Endothelial cell of umbilical vein (primary cell): ENCODE data around the gene SLC7A10. TPM values are rescaled to one million over a fixed set of nuclear protein-coding genes. Genes with fewer than 3 reads are reported as not detected.

ENCODE experiments used
- BruUV-seq: library from RNA; stranded (reverse); fragments of 400-500 nt; replicated peaks from 2 replicates; lab custom pipeline; 2021; lab: Mats Ljungman, UMichigan
- CTCF ChIA-PET: fragments of 300-600, 350-600 bp; sonication (Branson Sonifier 250); formaldehyde crosslinking; loops from one replicate; lab custom pipeline; 2021; ENCODE audit warnings: antibody characterized with exemption, inconsistent platforms; lab: Charles Lee
- POLR2A ChIA-PET: fragments of 300-600, 350-600 bp; sonication (Branson Sonifier 250); formaldehyde crosslinking; loops from one replicate; lab custom pipeline; 2021; ENCODE audit warnings: antibody characterized with exemption, inconsistent platforms; lab: Charles Lee
- DNase-seq: peaks from one replicate; pipeline ENCODE4 v3.0.0-alpha.2; 2011; ENCODE audit warnings: low read depth, low spot score
- FAIRE-seq: peaks from 2 replicates; lab custom pipeline; 2011; peaks lifted over from hg19 to GRCh38; lab: Jason Lieb, UNC
- H2AFZ ChIP-seq: 2 replicates; pipeline ENCODE4 v1.6.0; 2012; ENCODE audit warnings: low read depth, low read length, control low read depth, inconsistent platforms
- H3K27ac ChIP-seq: 2 replicates; pipeline ENCODE4 v1.5.1; 2011; ENCODE audit warnings: low read depth, mild to moderate bottlenecking, control low read depth, low read length, moderate library complexity; ENCODE audit not compliant: insufficient read depth
- H3K27me3 ChIP-seq, 2 experiments: 2 replicates each; pipeline versions ENCODE4 v1.6.0 to v1.6.1; 2011; ENCODE audit warnings: low read length in 2 of 2, mixed read lengths in 1 of 2; ENCODE audit not compliant: control insufficient read depth in 2 of 2, insufficient read depth in 2 of 2
- H3K36me3 ChIP-seq, 2 experiments: 2 replicates in 1 of 2; 3 replicates in 1 of 2; pipeline ENCODE4 v1.5.1; 2011; ENCODE audit warnings: low read length in 2 of 2, mild to moderate bottlenecking in 1 of 2, moderate library complexity in 1 of 2; ENCODE audit not compliant: control insufficient read depth in 2 of 2, insufficient read depth in 2 of 2; ENCODE audit errors: extremely low read depth in 1 of 2
- H3K4me1 ChIP-seq: 3 replicates; pipeline ENCODE4 v1.5.1; 2011; ENCODE audit warnings: mild to moderate bottlenecking, low read length; ENCODE audit not compliant: control insufficient read depth, insufficient read depth; ENCODE audit errors: extremely low read depth
- H3K4me2 ChIP-seq: 2 replicates; pipeline ENCODE4 v1.6.1; 2011; ENCODE audit warnings: low read length, control low read depth, mixed read lengths; ENCODE audit not compliant: insufficient read depth
- H3K4me3 ChIP-seq, 3 experiments: fragments of 200-600 bp in 1 of 3; sonication (generic), shearing (Covaris generic) in 1 of 3; replicated peaks in 1 of 3; 2 replicates each; pipeline ENCODE4 v1.5.1; 2011 to 2016; ENCODE audit warnings: control low read depth in 3 of 3, low read length in 3 of 3, mild to moderate bottlenecking in 2 of 3, inconsistent platforms in 1 of 3, low read depth in 1 of 3, moderate library complexity in 1 of 3; ENCODE audit not compliant: insufficient read depth in 1 of 3
- H3K79me2 ChIP-seq: 2 replicates; pipeline ENCODE4 v1.6.0; 2012; ENCODE audit warnings: low read length, inconsistent platforms; ENCODE audit not compliant: control insufficient read depth, insufficient read depth
- H3K9ac ChIP-seq: replicated peaks from 2 replicates; pipeline ENCODE3; 2011; ENCODE audit warnings: low read length, control low read depth; ENCODE audit not compliant: insufficient read depth; ENCODE audit errors: extremely low read depth
- H3K9me1 ChIP-seq: replicated peaks from 3 replicates; pipeline ENCODE4 v1.6.0; 2011; ENCODE audit warnings: mild to moderate bottlenecking, low read length; ENCODE audit not compliant: control insufficient read depth, insufficient read depth; ENCODE audit errors: extremely low read depth
- H3K9me3 ChIP-seq: replicated peaks from 2 replicates; pipeline ENCODE4 v1.5.1; 2012; ENCODE audit warnings: low read length, inconsistent platforms; ENCODE audit not compliant: control insufficient read depth, insufficient read depth
- H4K20me1 ChIP-seq: replicated peaks from 2 replicates; pipeline ENCODE3; 2011; ENCODE audit warnings: mild to moderate bottlenecking, low read length; ENCODE audit not compliant: control insufficient read depth, insufficient read depth; ENCODE audit errors: extremely low read depth
- CTCF ChIP-seq, 2 donors: IDR thresholded peaks; 1 replicate in 1 of 2; 2 replicates in 1 of 2; pipeline ENCODE4 v1.5.1; 2011; ENCODE audit warnings: low read length in 2 of 2, mild to moderate bottlenecking in 2 of 2, moderate library complexity in 2 of 2, control low read depth in 1 of 2, inconsistent platforms in 1 of 2, low read depth in 1 of 2; ENCODE audit not compliant: insufficient read depth in 1 of 2; ENCODE audit errors: extremely low read depth in 1 of 2
- EZH2 ChIP-seq: IDR thresholded peaks from 2 replicates; pipeline ENCODE4 v1.6.1; 2012; ENCODE audit warnings: borderline replicate concordance, low read depth, mild to moderate bottlenecking, moderate library complexity, low read length, inconsistent platforms; ENCODE audit not compliant: severe bottlenecking
- FOS ChIP-seq: IDR thresholded peaks from 2 replicates; pipeline ENCODE4 v1.6.1; 2011; ENCODE audit warnings: mild to moderate bottlenecking, low read length, moderate library complexity, borderline replicate concordance; ENCODE audit not compliant: insufficient read depth
- GATA2 ChIP-seq: IDR thresholded peaks from 2 replicates; pipeline ENCODE4 v1.7.0; 2011; ENCODE audit warnings: low read depth, mild to moderate bottlenecking, moderate library complexity, mixed read lengths, low read length; ENCODE audit not compliant: insufficient read length, insufficient read depth
- JUN ChIP-seq: IDR thresholded peaks from 2 replicates; pipeline ENCODE4 v1.6.1; 2011; ENCODE audit warnings: borderline replicate concordance, low read depth; ENCODE audit not compliant: insufficient read length, insufficient read depth
- MYC ChIP-seq: IDR thresholded peaks from one replicate; pipeline ENCODE4 v1.6.1; 2011; ENCODE audit warnings: mild to moderate bottlenecking, low read depth, low read length
- POLR2A ChIP-seq: IDR thresholded peaks from 2 replicates; pipeline ENCODE4 v1.6.1; 2012; ENCODE audit warnings: low read depth, mild to moderate bottlenecking, control low read depth, low read length
- POLR2AphosphoS5 ChIP-seq: IDR thresholded peaks from 2 replicates; pipeline ENCODE4 v1.6.1; 2012; ENCODE audit warnings: low read depth, mild to moderate bottlenecking, control low read depth, low read length, moderate library complexity; ENCODE audit not compliant: insufficient read depth
- dilution Hi-C: fragments of 300-500 bp; cut with MboI; formaldehyde crosslinking; loops from one replicate; pipeline ENCODE4 v1.15.0; 2019; ENCODE audit warnings: low sequenced_read_pairs; ENCODE audit not compliant: extremely low pct_ligation_motif_present
- intact Hi-C: fragments of 100-400 bp; cut with micrococcal nuclease; formaldehyde crosslinking; loops from one replicate; pipeline ENCODE4 v1.10.0; 2022
- polyA plus RNA-seq, 4 experiments: library from polyadenylated mRNA; depleted of rRNA in 3 of 4; stranded (reverse) in 3 of 4; unstranded in 1 of 4; fragments of >200 nt; gene quantifications; 2 replicates each; pipeline versions ENCODE4 v1.2.1 to v1.2.3, GENCODE V29; 2011 to 2012; ENCODE audit warnings: missing spikeins in 1 of 4
- total RNA-seq: library from RNA; stranded (reverse); gene quantifications from 2 replicates; pipeline ENCODE4 v1.2.3, GENCODE V29; 2021
- TF ChIP-seq, protein P1 (sequence below): IDR thresholded peaks from 2 replicates; pipeline ENCODE4 v1.6.1; 2011; ENCODE audit not compliant: insufficient read depth, insufficient read length

The SLC7A10 gene
- total and polyA plus RNA-seq, 2 donors (not counting 3 experiments of a cell fraction or from before 2014, with no cell fraction given) = not detected

DNA sequence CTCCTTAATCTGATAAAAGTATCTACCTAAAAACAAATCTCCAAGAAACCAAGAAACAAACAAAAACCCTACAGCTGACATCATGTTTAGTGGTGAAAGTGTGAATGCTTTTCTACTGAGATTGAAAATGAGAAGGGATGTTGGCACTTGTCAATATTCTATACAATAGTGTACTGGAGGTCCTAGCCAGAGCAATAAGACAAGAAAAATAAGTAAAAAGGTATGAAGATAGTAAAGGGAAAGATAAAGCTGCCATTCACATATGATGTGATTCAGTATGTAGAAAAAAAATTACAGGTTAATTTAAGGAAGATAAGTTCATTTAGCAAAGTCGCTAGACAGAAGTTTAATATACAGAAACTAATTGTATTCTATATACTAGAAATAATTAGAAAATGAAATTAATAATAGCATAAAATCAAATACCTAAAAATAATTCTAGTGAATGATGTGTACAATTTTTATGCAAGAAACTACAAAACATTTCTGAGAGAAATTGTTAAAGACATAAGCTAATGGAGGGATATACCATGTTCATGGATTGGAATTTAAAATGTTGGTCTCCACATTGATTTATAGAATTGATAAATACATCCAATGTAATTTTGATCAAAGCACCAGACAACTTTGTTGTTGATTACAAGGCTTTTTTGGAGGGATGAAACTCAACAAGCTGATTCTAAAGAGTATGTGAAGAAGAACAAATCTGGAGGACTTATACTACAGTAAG, 2.4 kb upstream of the SLC7A10 start:
- no peak overlapping the region for H3K9ac ChIP-seq
- no peak overlapping the region for H3K27ac ChIP-seq
- H4K20me1 ChIP-seq = no peaks in the 10 kb centered on the region
- H3K4me1 ChIP-seq = no peaks in the 10 kb centered on the region
- BruUV-seq = no TSS peak
- dilution Hi-C loops (no loop called here), intact Hi-C loops (no loop called here)
- ChIA-PET POLR2A (no interaction called here), CTCF (interaction anchor here (1.1 kb wide), 1 partner anchor 84 kb away, joined by 3 read pairs; no protein-coding TSS in a partner anchor)
- H3K9me1 ChIP-seq = no peaks in the 10 kb centered on the region
- no peak overlapping the region for H2AFZ ChIP-seq
- H3K79me2 ChIP-seq = no peaks in the 10 kb centered on the region
- no peak for DNase-seq
- no peak for FAIRE-seq
- H3K27me3 ChIP-seq = peaks cover 29 to 39% of the 10 kb centered on the region in 2 experiments
- no peaks in the 10 kb centered on the region for H3K36me3 ChIP-seq
- TF ChIP-seq JUN = no peak
- TF ChIP-seq POLR2AphosphoS5 = no peak
- no peak for TF ChIP-seq EZH2
- no peak for TF ChIP-seq CTCF (IDR thresholded peaks at IDR 0.05; ENCODE audit: extremely low read depth in 1 of 2, insufficient read depth in 1 of 2, low read depth in 1 of 2, low read length in 2 of 2)
- TF ChIP-seq, protein P1, sequence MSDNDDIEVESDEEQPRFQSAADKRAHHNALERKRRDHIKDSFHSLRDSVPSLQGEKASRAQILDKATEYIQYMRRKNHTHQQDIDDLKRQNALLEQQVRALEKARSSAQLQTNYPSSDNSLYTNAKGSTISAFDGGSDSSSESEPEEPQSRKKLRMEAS = no peak
- TF ChIP-seq GATA2 = no peak
- TF ChIP-seq MYC = no peak
- no peak for TF ChIP-seq FOS
- no peak for TF ChIP-seq POLR2A
- no peak overlapping the region for H3K4me3 ChIP-seq
- no peaks in the 10 kb centered on the region for H3K9me3 ChIP-seq
- no peak overlapping the region for H3K4me2 ChIP-seq
